SK-N-SH treated with all-trans-retinoic acid at 6 μM for 48 hours (cell line): ENCODE results near the gene DPP10.

ENCODE experiments used
- ATAC-seq: fragments of 200-7000 bp; cut with Tn5 transposase; 3 replicates; pipeline ENCODE4 v1.9.1; 2020; ENCODE audit warnings: mild to moderate bottlenecking, moderate library complexity
- ARNTL ChIP-seq: fragments of 450-650 bp; formaldehyde crosslinking; IDR thresholded peaks from 2 replicates; pipeline ENCODE4 v1.5.0; 2020; ENCODE audit warnings: low read depth, mild to moderate bottlenecking, moderate library complexity, borderline replicate concordance
- BACH2 ChIP-seq: fragments of 250-450 bp; sonication (Bioruptor Pico); IDR thresholded peaks from 2 replicates; pipeline ENCODE4 v1.9.0; 2021; ENCODE audit warnings: mild to moderate bottlenecking, borderline replicate concordance
- CSDC2 ChIP-seq: fragments of 250-450 bp; sonication (Bioruptor Pico); IDR thresholded peaks from 2 replicates; pipeline ENCODE4 v1.5.0; 2020; ENCODE audit warnings: mild to moderate bottlenecking, moderate library complexity
- ESRRG ChIP-seq: fragments of 250-450 bp; sonication (Bioruptor Pico); IDR thresholded peaks from 2 replicates; pipeline ENCODE4 v1.6.1; 2021; ENCODE audit warnings: mild to moderate bottlenecking
- GLIS3 ChIP-seq: fragments of 250-450 bp; sonication (Bioruptor Pico); IDR thresholded peaks from 2 replicates; pipeline ENCODE4 v1.5.0; 2020; ENCODE audit warnings: mild to moderate bottlenecking, moderate library complexity
- ISL1 ChIP-seq: fragments of 250-450 bp; sonication (Bioruptor Pico); IDR thresholded peaks from 2 replicates; pipeline ENCODE4 v2.1.2; 2022; ENCODE audit warnings: mild to moderate bottlenecking, moderate library complexity
- OSR1 ChIP-seq: fragments of 250-450 bp; sonication (Bioruptor Pico); IDR thresholded peaks from 2 replicates; pipeline ENCODE4 v1.8.0; 2022; ENCODE audit warnings: moderate library complexity, mild to moderate bottlenecking, inconsistent platforms
- PATZ1 ChIP-seq: fragments of 250-450 bp; sonication (Bioruptor Pico); IDR thresholded peaks from 2 replicates; pipeline ENCODE4 v1.8.0; 2020; ENCODE audit warnings: mild to moderate bottlenecking, moderate library complexity, borderline replicate concordance
- POU6F1 ChIP-seq: fragments of 250-450 bp; sonication (Bioruptor Pico); IDR thresholded peaks from 2 replicates; pipeline ENCODE4 v1.8.0; 2021; ENCODE audit warnings: low read depth, mild to moderate bottlenecking, moderate library complexity, borderline replicate concordance
- PPARA ChIP-seq: fragments of 250-450 bp; sonication (Bioruptor Pico); IDR thresholded peaks from 2 replicates; pipeline ENCODE4 v1.5.0; 2020; ENCODE audit warnings: mild to moderate bottlenecking, borderline replicate concordance
- RARB ChIP-seq: fragments of 250-450 bp; sonication (Bioruptor Pico); IDR thresholded peaks from 2 replicates; pipeline ENCODE4 v1.8.0; 2021; ENCODE audit warnings: mild to moderate bottlenecking, moderate library complexity
- SNAI2 ChIP-seq: fragments of 250-450 bp; sonication (Bioruptor Pico); IDR thresholded peaks from 2 replicates; pipeline ENCODE4 v1.5.0; 2020; ENCODE audit warnings: mild to moderate bottlenecking, moderate library complexity
- TCF4 ChIP-seq: fragments of 250-450 bp; sonication (Bioruptor Pico); IDR thresholded peaks from 2 replicates; pipeline ENCODE4 v1.8.0; 2021; ENCODE audit warnings: mild to moderate bottlenecking, moderate library complexity, borderline replicate concordance
- TSHZ2 ChIP-seq: fragments of 250-450 bp; sonication (Bioruptor Pico); IDR thresholded peaks from 2 replicates; pipeline ENCODE4 v1.5.0; 2020; ENCODE audit warnings: mild to moderate bottlenecking, moderate library complexity
- ZC3H10 ChIP-seq: fragments of 250-450 bp; sonication (Bioruptor Pico); IDR thresholded peaks from 2 replicates; pipeline ENCODE4 v1.5.1; 2021; ENCODE audit warnings: mild to moderate bottlenecking, moderate library complexity
- ZFP30 ChIP-seq: fragments of 450-650 bp; formaldehyde crosslinking; IDR thresholded peaks from 2 replicates; pipeline ENCODE4 v1.5.0; 2022; ENCODE audit warnings: mild to moderate bottlenecking, moderate library complexity
- ZNF565 ChIP-seq: fragments of 450-650 bp; formaldehyde crosslinking; conservative IDR thresholded peaks from 2 replicates; pipeline ENCODE4 v1.5.0; 2020; ENCODE audit warnings: low read depth, mild to moderate bottlenecking, moderate library complexity
- ZNF70 ChIP-seq: fragments of 450-650 bp; formaldehyde crosslinking; IDR thresholded peaks from 2 replicates; pipeline ENCODE4 v1.5.0; 2020; ENCODE audit warnings: mild to moderate bottlenecking, moderate library complexity
- ZNF8 ChIP-seq: fragments of 450-650 bp; formaldehyde crosslinking; IDR thresholded peaks from 2 replicates; pipeline ENCODE4 v1.5.0; 2020; ENCODE audit warnings: mild to moderate bottlenecking, moderate library complexity
- TF ChIP-seq, protein P1 (sequence below): fragments of 250-450 bp; sonication (Bioruptor Pico); IDR thresholded peaks from 2 replicates; pipeline ENCODE4 v1.5.1; 2020; ENCODE audit warnings: low read depth, mild to moderate bottlenecking, moderate library complexity

DPP10 gene

DNA sequence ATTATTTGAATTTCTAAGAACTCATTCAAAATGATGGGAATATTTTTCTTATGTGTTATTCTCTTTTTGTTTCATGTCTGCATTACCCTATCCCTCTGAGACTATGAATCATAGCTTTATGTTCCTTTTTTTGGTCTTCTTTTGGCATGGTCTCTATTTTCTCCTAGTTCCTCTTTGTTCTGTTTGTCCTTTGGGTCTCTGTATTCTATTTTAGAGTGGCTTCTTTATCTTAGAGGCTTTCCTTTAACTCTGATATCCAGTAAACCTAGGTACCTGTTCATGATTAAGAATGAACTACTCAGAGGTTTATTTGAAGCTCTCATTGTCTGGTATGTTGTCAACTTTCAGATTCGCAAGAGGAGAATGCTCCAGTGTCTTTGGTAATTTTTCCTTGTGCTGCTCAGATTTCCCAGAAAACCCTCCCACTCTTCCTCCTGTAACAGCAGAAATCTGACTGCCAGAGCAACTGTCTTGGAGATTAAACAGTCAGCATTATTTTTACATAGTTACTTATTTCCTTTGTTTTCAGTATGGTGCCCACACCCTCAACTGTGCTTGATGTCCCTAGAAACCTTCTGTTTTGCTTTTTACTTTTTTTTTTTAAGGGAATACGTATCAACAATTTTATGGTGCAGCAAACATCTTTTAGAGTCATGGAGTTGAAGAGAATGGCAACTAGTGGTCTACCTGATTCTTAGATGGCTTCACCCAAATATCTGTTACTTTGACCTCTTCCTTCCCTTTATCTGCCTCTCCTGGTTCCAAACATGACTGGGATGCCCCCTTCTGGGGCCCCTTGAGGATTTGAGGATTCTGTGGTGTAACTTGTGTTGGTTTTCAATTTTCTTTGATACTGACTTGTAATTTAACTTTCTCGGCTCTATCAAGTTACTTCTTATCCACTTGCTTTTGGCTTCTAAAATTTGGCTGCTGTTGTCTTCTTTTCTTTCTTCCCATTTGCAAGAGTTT, 92.0 kb downstream of the DPP10 start (continued):
- TF ChIP-seq OSR1 (CRISPR knock-in tag) (no peak), TSHZ2 (CRISPR knock-in tag) (no peak), BACH2 (CRISPR knock-in tag) (no peak), CSDC2 (no peak), GLIS3 (CRISPR knock-in tag) (no peak)
- TF ChIP-seq, all 23 proteins: peak for 0

- ATAC-seq = no peak
These were observed 95.3 kb downstream of the DPP10 start for GRCh38 chr2:114537777-114538176.

DNA sequence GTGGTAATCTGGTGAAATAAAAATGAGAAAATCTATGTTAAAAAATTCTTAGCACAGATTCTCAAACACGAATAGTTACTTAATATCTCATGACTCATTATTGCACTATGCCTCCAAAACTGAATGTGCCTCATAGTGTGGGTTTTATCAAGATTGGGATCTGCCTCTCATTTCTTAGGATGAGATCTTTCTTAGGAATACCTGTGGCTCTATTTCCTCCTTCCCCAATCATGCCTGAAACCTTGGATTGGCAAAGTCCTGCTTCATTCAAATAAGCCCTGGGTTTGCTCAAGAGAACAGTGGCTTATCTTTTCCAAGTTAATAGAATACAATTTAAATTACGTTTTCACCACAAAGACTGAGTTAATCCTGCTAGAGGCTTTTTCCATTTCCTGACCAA, 100.3 kb downstream of the DPP10 start:
- no peak for TF ChIP-seq ARNTL (CRISPR knock-in tag)
- no peak for TF ChIP-seq ISL1 (CRISPR knock-in tag)
- no peak for TF ChIP-seq BACH2 (CRISPR knock-in tag)
- no peak for TF ChIP-seq ZC3H10
- ATAC-seq = no peak

More at GRCh38 chr2:114537777-114538176, 95.3 kb downstream of the DPP10 start:
- TF ChIP-seq ZFP30 (CRISPR knock-in tag) (no peak), RARB (CRISPR knock-in tag) (no peak), PPARA (CRISPR knock-in tag) (no peak), ZNF8 (CRISPR knock-in tag) (no peak), ISL1 (CRISPR knock-in tag) (no peak), GLIS3 (CRISPR knock-in tag) (no peak), SNAI2 (no peak), ARNTL (CRISPR knock-in tag) (no peak), ZNF565 (CRISPR knock-in tag) (no peak), ZNF70 (CRISPR knock-in tag) (no peak), CSDC2 (no peak), ESRRG (no peak), POU6F1 (CRISPR knock-in tag) (no peak), BACH2 (CRISPR knock-in tag) (no peak), PATZ1 (CRISPR knock-in tag) (no peak), TCF4 (no peak)

DNA sequence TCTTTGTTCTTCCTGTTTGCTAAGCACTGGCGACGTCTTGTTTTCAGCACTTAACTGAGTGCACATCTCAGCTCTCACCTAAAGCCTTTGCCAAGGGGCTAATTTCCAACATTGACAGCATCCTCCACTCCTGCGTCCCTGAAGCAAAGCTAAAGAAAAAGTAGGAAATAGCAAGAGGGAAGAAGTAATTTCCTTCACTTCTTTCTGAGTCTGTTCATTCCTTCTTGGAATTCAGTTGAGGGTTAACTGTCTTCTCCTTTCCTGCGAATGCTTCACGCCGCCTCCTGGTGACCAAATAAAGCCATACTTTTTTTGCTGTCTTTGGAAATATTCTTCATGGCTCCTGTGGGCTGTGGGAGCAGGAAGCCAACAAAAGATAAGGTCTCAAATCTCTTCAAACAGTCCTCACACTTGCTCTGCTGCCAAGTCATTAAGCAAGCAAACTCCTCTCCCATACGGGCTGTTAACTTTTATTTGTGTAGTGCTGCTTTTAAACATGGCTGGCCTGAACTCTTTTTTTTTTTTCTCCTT, 100.9 kb downstream of the DPP10 start:
- no peak for ATAC-seq
- no peak for TF ChIP-seq POU6F1 (CRISPR knock-in tag)
- TF ChIP-seq, protein P1, sequence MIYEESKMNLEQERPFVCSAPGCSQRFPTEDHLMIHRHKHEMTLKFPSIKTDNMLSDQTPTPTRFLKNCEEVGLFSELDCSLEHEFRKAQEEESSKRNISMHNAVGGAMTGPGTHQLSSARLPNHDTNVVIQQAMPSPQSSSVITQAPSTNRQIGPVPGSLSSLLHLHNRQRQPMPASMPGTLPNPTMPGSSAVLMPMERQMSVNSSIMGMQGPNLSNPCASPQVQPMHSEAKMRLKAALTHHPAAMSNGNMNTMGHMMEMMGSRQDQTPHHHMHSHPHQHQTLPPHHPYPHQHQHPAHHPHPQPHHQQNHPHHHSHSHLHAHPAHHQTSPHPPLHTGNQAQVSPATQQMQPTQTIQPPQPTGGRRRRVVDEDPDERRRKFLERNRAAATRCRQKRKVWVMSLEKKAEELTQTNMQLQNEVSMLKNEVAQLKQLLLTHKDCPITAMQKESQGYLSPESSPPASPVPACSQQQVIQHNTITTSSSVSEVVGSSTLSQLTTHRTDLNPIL = no peak
- TF ChIP-seq TCF4 = no peak
- TF ChIP-seq PATZ1 (CRISPR knock-in tag) = no peak
- TF ChIP-seq TSHZ2 (CRISPR knock-in tag) = no peak
- TF ChIP-seq ZNF70 (CRISPR knock-in tag) = no peak
- TF ChIP-seq ZNF8 (CRISPR knock-in tag) = no peak
